Cardiac fibroblast (primary cell): ENCODE measurements around the gene USP20.
A peak's percentile ranks its signal among the peaks of the same experiment; 100 is the strongest.

Experiments used
- DNase-seq, 2 donors: peaks; one replicate each; pipeline versions ENCODE4 v3.0.0 to v3.0.0-alpha.2; 2010; ENCODE audit warnings: low read depth in 2 of 2
- H3K4me3 ChIP-seq, 2 donors: replicated peaks in 1 of 2; 1 replicate in 1 of 2; 2 replicates in 1 of 2; pipeline ENCODE4 v1.5.1; 2011; ENCODE audit warnings: low read depth in 2 of 2, low read length in 2 of 2, mild to moderate bottlenecking in 2 of 2, moderate library complexity in 1 of 2
- TF ChIP-seq, protein P1 (sequence below): IDR thresholded peaks from one replicate; pipeline ENCODE4 v1.5.1; 2011; ENCODE audit warnings: low read depth, mild to moderate bottlenecking, low read length, inconsistent platforms

The USP20 gene

DNA sequence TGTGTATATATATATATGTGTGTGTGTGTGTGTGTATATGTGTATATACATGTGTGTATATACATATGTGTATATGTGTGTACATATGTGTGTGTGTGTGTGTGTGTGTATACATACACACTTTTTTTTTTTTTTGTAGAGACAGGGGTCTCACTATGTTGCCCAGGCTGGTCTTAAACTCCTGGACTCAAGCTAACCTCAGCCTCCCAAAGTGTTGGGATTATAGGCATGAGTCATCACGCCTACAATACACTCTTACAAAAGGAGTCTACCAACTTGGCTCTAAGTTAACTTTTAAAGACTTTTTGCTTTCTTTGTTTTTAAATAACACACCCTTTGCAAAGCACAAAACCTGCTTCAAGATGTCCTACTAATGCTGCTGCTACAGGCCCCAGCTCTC, 2.3 kb upstream of the USP20 start:
- no peak for DNase-seq
- H3K4me3 ChIP-seq, result no peak overlapping the region
- TF ChIP-seq, protein P1, sequence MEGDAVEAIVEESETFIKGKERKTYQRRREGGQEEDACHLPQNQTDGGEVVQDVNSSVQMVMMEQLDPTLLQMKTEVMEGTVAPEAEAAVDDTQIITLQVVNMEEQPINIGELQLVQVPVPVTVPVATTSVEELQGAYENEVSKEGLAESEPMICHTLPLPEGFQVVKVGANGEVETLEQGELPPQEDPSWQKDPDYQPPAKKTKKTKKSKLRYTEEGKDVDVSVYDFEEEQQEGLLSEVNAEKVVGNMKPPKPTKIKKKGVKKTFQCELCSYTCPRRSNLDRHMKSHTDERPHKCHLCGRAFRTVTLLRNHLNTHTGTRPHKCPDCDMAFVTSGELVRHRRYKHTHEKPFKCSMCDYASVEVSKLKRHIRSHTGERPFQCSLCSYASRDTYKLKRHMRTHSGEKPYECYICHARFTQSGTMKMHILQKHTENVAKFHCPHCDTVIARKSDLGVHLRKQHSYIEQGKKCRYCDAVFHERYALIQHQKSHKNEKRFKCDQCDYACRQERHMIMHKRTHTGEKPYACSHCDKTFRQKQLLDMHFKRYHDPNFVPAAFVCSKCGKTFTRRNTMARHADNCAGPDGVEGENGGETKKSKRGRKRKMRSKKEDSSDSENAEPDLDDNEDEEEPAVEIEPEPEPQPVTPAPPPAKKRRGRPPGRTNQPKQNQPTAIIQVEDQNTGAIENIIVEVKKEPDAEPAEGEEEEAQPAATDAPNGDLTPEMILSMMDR, result no peak

DNA sequence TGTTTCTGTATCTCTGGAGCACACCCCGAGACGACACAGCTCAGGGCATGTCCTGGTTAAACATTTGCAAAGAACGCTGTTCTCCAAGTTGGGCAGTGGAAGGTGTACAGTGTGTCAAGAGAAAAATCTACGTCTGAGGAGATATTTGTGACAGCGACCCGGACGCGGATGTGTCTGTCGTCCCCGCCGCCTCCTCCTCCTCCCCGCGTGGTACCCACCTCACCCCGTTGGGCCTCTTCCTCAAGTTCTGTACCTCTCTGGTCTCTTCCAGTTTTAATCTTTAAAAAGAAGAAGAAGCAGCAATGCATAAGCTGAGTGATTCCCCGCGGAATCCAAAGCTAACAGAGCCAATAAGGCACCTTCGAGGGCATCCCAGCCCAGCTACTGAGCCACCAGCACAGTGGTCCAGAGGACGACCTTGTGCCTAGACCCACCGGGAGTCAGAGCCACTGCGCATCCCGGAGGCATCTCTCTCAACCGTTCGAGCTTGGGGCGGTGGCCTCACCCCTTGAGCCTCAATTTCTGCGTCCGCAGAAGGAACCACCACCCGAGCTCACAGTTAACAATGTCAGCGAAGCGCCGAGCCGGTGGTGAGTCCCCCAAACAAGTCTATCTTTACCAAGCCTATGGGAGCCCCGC, 650 bp upstream of the USP20 start:
- TF ChIP-seq, protein P1, result no peak
- no peak for DNase-seq
- peak overlapping the region; percentile 77 to 97 for H3K4me3 ChIP-seq

DNA sequence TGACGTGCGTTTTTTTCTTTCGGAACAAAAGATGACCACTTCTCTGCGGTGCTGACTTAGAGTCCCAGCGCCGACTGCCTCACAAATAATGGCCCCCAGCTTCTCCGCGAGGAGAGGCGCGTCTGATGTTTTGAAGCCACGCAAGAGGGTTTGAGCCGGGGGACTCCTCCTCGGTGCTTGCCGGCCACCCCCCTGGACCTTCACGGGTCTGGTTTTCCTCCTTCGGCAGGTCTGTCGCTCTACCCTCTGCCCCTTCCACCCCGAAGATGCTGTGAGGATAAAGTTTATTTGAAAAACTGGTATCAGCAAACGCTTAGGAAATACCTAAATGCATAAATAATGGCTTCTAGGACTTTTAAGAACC, 584 bp downstream of the USP20 start:
- TF ChIP-seq, protein P1, result no peak
- no peak for DNase-seq
- H3K4me3 ChIP-seq, result peak overlapping the region; percentile 84 to 97

DNA sequence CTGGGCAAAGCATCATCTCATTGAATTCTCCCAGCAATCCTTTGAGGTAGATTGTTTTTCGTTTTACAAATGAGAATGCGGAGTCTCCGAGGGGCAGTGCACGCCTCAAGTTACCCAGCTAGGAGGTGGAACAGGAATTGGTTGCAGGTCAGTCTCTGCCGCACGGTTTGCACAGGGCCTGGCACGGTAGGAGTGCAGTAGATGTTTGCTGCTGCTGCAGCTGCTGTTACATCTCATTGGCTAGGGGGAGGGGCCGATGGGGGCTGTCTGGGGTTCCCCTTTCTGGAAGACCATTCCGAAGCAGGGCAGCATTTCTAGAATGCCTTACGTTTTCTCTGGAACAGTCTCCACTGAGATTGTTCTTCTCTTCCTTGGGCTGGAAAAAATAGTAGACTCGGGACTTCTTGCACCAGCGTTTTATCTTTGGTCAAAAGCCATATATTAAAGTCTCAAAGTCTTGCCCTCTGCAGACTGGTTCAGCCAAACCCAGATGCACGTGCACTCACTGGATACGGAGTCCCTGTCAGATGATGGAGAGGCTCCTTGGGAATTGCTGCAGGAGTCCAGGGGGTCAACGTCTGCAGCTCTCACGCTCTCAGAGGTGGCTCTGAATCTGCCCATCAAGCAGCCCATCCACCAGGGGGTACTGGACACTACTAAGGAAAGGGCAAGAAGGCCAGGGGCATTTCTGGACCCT, 1.2 kb downstream of the USP20 start:
- DNase-seq, result no peak
- TF ChIP-seq, protein P1, result no peak
- peak overlapping the region; percentile 84 to 97 for H3K4me3 ChIP-seq

DNA sequence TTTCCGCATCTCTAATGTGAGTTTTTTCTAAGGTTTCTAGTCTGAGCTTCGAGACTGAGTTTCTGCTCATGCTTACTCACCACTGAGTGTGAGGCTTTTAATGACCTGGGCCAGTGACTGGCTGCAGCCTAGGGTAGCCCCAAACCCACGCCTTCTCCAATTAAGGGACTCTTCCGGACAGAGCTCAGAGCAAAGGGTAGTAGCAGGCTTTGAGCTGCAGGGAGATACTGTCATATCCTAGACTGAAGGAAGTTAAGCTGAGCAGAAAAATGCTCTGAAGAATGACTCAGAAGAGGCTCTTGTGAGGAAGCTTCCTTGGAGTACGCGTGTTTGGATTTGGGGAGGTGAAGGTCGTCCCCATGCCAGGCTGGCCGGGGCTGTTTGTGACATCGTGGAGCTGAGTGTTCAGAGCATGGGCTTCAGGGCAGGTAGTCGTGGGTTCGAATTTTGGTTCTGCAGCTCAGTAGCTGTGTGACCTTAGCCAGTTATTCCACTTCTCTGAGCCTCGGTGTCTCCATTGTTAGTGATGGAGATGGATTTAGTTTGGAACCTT, 3.5 kb downstream of the USP20 start:
- peak; percentile 54 to 84 for DNase-seq
- no peak overlapping the region for H3K4me3 ChIP-seq
- TF ChIP-seq, protein P1, result no peak

DNA sequence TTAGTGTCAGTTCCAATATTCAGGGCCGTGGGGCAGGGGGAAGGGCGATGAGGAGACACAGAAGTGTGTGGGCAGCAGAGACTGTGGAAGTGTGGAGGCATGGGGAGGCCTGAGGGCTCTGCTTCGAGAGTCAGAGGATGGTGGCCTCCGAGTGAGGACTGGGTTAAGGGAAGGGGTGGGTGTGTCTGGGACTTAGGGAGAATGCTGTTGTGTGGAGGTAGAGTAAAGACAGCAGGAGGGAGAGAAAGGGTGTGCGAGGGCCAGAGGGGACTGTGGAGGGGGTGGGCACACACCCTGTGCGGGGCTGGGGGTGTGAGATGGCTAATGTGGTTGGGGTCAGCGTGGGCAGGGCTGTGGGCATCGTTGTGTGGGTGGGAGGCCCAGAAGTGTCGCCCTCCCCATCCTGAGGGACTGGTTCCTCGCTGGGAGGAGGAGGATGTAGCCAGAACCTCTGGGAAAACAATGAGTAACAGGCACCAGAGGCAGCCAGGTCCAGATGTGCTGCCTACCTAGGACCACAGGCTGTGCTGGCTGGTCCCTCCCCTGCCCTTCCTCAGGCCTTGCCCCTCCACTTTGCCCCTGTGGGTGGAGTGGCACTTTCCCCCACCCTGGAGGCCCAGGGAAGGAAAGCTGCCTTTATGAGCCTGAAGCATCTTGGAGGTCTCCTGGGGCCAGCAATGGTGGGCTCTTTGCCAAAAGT, 4.2 kb downstream of the USP20 start:
- TF ChIP-seq, protein P1, result no peak
- H3K4me3 ChIP-seq, result no peak overlapping the region
- DNase-seq, result peak in 1 of 2 donors; percentile 13
